B cell (primary cell): ENCODE measurements around the gene ZNF560. TPM values are rescaled to one million over a fixed set of nuclear protein-coding genes. Genes with fewer than 3 reads are reported as not detected.

ENCODE experiments used
- ATAC-seq: fragments of 200-7000 bp; cut with Tn5 transposase; one replicate; pipeline ENCODE4 v1.10.0; 2021; ENCODE audit warnings: low read depth, mild to moderate bottlenecking, moderate number of reproducible peaks, moderate library complexity
- CTCF ChIA-PET: fragments of 350-600 bp; sonication (Branson Sonifier 250); formaldehyde crosslinking; loops from one replicate; lab custom pipeline; 2021; ENCODE audit warnings: antibody characterized with exemption, inconsistent platforms; lab: Charles Lee
- POLR2A ChIA-PET: fragments of 350-600 bp; sonication (Branson Sonifier 250); formaldehyde crosslinking; loops from one replicate; lab custom pipeline; 2021; ENCODE audit warnings: antibody characterized with exemption; lab: Charles Lee
- DNase-seq: peaks from one replicate; pipeline ENCODE4 v3.0.0; 2013
- H2AFZ ChIP-seq: 2 replicates; pipeline ENCODE4 v1.6.1; 2012; ENCODE audit warnings: mild to moderate bottlenecking, low read depth, low read length; ENCODE audit not compliant: insufficient read depth, poor library complexity, severe bottlenecking
- H3K27ac ChIP-seq, 2 donors: 1 replicate in 1 of 2; 2 replicates in 1 of 2; pipeline ENCODE4 v1.5.1; 2012 to 2013; ENCODE audit warnings: low read length in 2 of 2, mild to moderate bottlenecking in 2 of 2, moderate library complexity in 1 of 2
- H3K27me3 ChIP-seq, 4 experiments: fragments of 200-600 bp in 1 of 4; sonication (generic) in 1 of 4; replicated peaks in 1 of 4; 1 replicate in 2 of 4; 2 replicates in 2 of 4; pipeline versions ENCODE4 v1.6.1 to v1.7.0; 2013 to 2016; ENCODE audit warnings: low read length in 3 of 4, mild to moderate bottlenecking in 2 of 4, mixed read lengths in 1 of 4, moderate library complexity in 1 of 4; ENCODE audit not compliant: insufficient read depth in 4 of 4, control insufficient read depth in 3 of 4; ENCODE audit errors: control extremely low read depth in 1 of 4
- H3K36me3 ChIP-seq, 2 experiments: replicated peaks in 1 of 2; 1 replicate in 1 of 2; 2 replicates in 1 of 2; pipeline versions ENCODE4 v1.6.1 to v1.7.1; 2013; ENCODE audit warnings: low read length in 1 of 2; ENCODE audit not compliant: insufficient read depth in 2 of 2, control insufficient read depth in 1 of 2; ENCODE audit errors: control extremely low read depth in 1 of 2, extremely low read depth in 1 of 2
- H3K4me1 ChIP-seq, 2 donors: fragments of 200-600 bp in 1 of 2; sonication (generic) in 1 of 2; 1 replicate in 1 of 2; 2 replicates in 1 of 2; pipeline versions ENCODE4 v1.5.1 to v1.6.1; 2013 to 2017; ENCODE audit warnings: low read length in 2 of 2; ENCODE audit not compliant: control insufficient read depth in 2 of 2, insufficient read depth in 2 of 2
- H3K4me2 ChIP-seq: replicated peaks from 2 replicates; pipeline ENCODE3; 2012; ENCODE audit warnings: mild to moderate bottlenecking, low read depth, low read length; ENCODE audit not compliant: poor library complexity, severe bottlenecking
- H3K4me3 ChIP-seq, 5 experiments: fragments of 200-600 bp in 1 of 5; sonication (generic) in 1 of 5; 1 replicate in 3 of 5; 2 replicates in 2 of 5; pipeline versions ENCODE4 v1.5.1 to v1.7.0; 2011 to 2016; ENCODE audit warnings: low read length in 4 of 5, mild to moderate bottlenecking in 4 of 5, low read depth in 2 of 5, control low read depth in 1 of 5, moderate library complexity in 1 of 5; ENCODE audit not compliant: insufficient read depth in 1 of 5; ENCODE audit errors: control extremely low read depth in 1 of 5, extremely low read depth in 1 of 5
- H3K79me2 ChIP-seq: fragments of 200-600 bp; sonication (generic); one replicate; pipeline ENCODE4 v1.6.0; 2016; ENCODE audit warnings: low read length; ENCODE audit not compliant: control insufficient read depth, insufficient read depth
- H3K9ac ChIP-seq: fragments of 200-600 bp; sonication (generic); 2 replicates; pipeline ENCODE4 v1.6.1; 2017; ENCODE audit warnings: mild to moderate bottlenecking, low read length, moderate library complexity
- H3K9me3 ChIP-seq, 3 donors: one replicate each; pipeline versions ENCODE4 v1.6.1 to v1.7.1; 2013; ENCODE audit warnings: low read length in 2 of 3; ENCODE audit not compliant: control insufficient read depth in 2 of 3, insufficient read depth in 1 of 3; ENCODE audit errors: control extremely low read depth in 1 of 3
- H4K20me1 ChIP-seq: 2 replicates; pipeline ENCODE4 v1.6.0; 2012; ENCODE audit warnings: mild to moderate bottlenecking, low read length; ENCODE audit not compliant: insufficient read depth, control insufficient read depth, poor library complexity, severe bottlenecking
- H3K27ac Mint-ChIP-seq: one replicate; pipeline ENCODE4 v1.8.0; 2021; ENCODE audit warnings: mixed read lengths
- H3K27me3 Mint-ChIP-seq: one replicate; pipeline ENCODE4 v1.8.0; 2021; ENCODE audit warnings: mixed read lengths
- H3K4me1 Mint-ChIP-seq: one replicate; pipeline ENCODE4 v1.8.0; 2021; ENCODE audit warnings: mixed read lengths
- H3K4me3 Mint-ChIP-seq: one replicate; pipeline ENCODE4 v1.8.0; 2021; ENCODE audit warnings: mixed read lengths
- H3K9me3 Mint-ChIP-seq: one replicate; pipeline ENCODE4 v1.8.0; 2022; ENCODE audit warnings: mixed read lengths; ENCODE audit not compliant: insufficient read depth
- CTCF ChIP-seq: fragments of 200-600 bp; IDR thresholded peaks from one replicate; pipeline ENCODE4 v1.8.0; 2022; ENCODE audit warnings: antibody characterized with exemption, mild to moderate bottlenecking
- EZH2 ChIP-seq: IDR thresholded peaks from 2 replicates; pipeline ENCODE4 v1.6.1; 2012; ENCODE audit warnings: borderline replicate concordance, low read depth, mild to moderate bottlenecking, moderate library complexity, low read length; ENCODE audit not compliant: insufficient read depth, poor library complexity, severe bottlenecking
- WGBS: methylation state at CpG from one replicate; pipeline ENCODE4 v1.1.5; 2013; ENCODE audit warnings: missing lambda C conversion rate; ENCODE audit not compliant: insufficient coverage; 5-methylcytosine and 5-hydroxymethylcytosine counted together
- intact Hi-C: fragments of 100-400 bp; cut with micrococcal nuclease; formaldehyde crosslinking; loops from one replicate; pipeline ENCODE4 v1.10.0; 2022
- polyA plus RNA-seq: library from polyadenylated mRNA; depleted of rRNA; stranded (reverse); fragments of >200 nt; gene quantifications from 2 replicates; pipeline ENCODE4 v1.2.3, GENCODE V29; 2012
- total RNA-seq, 2 donors: library from RNA; stranded (reverse); fragments of 120-200 nt in 1 of 2; gene quantifications; 1 replicate in 1 of 2; 2 replicates in 1 of 2; pipeline versions ENCODE4 v1.2.3 to v1.2.4, GENCODE V29; 2013 to 2022

The ZNF560 gene
- total and polyA plus RNA-seq, 2 donors (not counting 1 experiment from before 2014, with no cell fraction given), result not detected

- peaks cover 16 to 26% of the 10 kb centered on the region in 2 donors for H3K4me1 ChIP-seq
- Mint-ChIP-seq H3K4me3 (peak within 1 kb of the TSS; percentile 95), H3K9me3 (no peaks in the 10 kb centered on the region), H3K4me1 (peaks cover 35% of the 10 kb centered on the region), H3K27me3 (no peaks in the 10 kb centered on the region), H3K27ac (peak within 1 kb of the TSS; percentile 98)
- no peak for TF ChIP-seq EZH2
- peak; percentile 77 for TF ChIP-seq CTCF
- intact Hi-C loops, result loop anchor here (1.0 to 10.0 kb wide), 7 partner anchors 29 to 361 kb away; partner anchors contain the start of genes ZNF121, ZNF426, ZNF561 and ZNF699
- peak; percentile 95 for DNase-seq
- H4K20me1 ChIP-seq, result peaks cover 17% of the 10 kb centered on the region
- peak within 1 kb of the TSS; percentile 84 for H3K9ac ChIP-seq
- H3K27me3 ChIP-seq, result no peaks in the 10 kb centered on the region
- peaks cover 0 to 2% (median 0%) of the 10 kb centered on the region in 3 donors for H3K9me3 ChIP-seq
- ChIA-PET CTCF (interaction anchor here (0.5 to 1.9 kb wide), 6 partner anchors 20 to 331 kb away, joined by 3 to 8 read pairs (median 4); partner anchors contain the start of gene ZNF121), POLR2A (interaction anchor here (0.6 to 1.3 kb wide), 3 partner anchors 111 to 1908 kb away, joined by 3 to 9 read pairs (median 4); partner anchors contain the start of gene ZNF121)
- peak within 1 kb of the TSS; percentile 92 to 93 for H3K27ac ChIP-seq
- 11% methylated on average over 47 of the region's 56 CpGs for WGBS
- peaks cover 50% of the 10 kb centered on the region for H3K79me2 ChIP-seq
- H3K4me2 ChIP-seq, result peak within 1 kb of the TSS; percentile 73
- peaks cover 0 to 24% of the 10 kb centered on the region in 2 experiments for H3K36me3 ChIP-seq
- H2AFZ ChIP-seq, result peak within 1 kb of the TSS; percentile 83
- peak; percentile 93 for ATAC-seq
- peak within 1 kb of the TSS; percentile 64 to 91 (median 80) for H3K4me3 ChIP-seq
These were observed 62.8 kb downstream of the ZNF560 start, which contains the start of gene ZNF266 for GRCh38 chr19:9435279-9436268. ZNF266 (minus strand) TSS chr19:9435573; CDS start chr19:9420089, 15,484 bp downstream.
